H1 (cell line): ENCODE measurements around the gene CXXC5.

Source experiments
- CBX8 ChIP-seq: fragments of 300-800, 300-1000 bp; sonication (generic); IDR thresholded peaks from 2 replicates; pipeline ENCODE4 v1.7.1; 2016; ENCODE audit warnings: low read depth, low read length, borderline replicate concordance
- CHD2 ChIP-seq: IDR thresholded peaks from 2 replicates; pipeline ENCODE4 v1.6.1; 2012; ENCODE audit warnings: low read length, improper control_type of control experiment
- CTCF ChIP-seq, 3 experiments: IDR thresholded peaks; 1 replicate in 2 of 3; 2 replicates in 1 of 3; pipeline versions ENCODE4 v1.5.1 to v1.6.1; 2011; ENCODE audit warnings: low read length in 3 of 3, mild to moderate bottlenecking in 3 of 3, inconsistent platforms in 2 of 3, low read depth in 1 of 3, moderate library complexity in 1 of 3; ENCODE audit not compliant: insufficient read depth in 1 of 3; ENCODE audit errors: control extremely low read depth in 1 of 3
- E2F6 ChIP-seq: IDR thresholded peaks from 2 replicates; pipeline ENCODE4 v1.6.1; 2012; ENCODE audit warnings: inconsistent platforms
- EZH2 ChIP-seq: fragments of 200-600 bp; sonication (generic); IDR thresholded peaks from 2 replicates; pipeline ENCODE4 v1.7.1; 2012; ENCODE audit warnings: low read depth, mild to moderate bottlenecking, moderate library complexity, low read length, inconsistent platforms; ENCODE audit not compliant: severe bottlenecking
- JUN ChIP-seq: IDR thresholded peaks from 2 replicates; pipeline ENCODE4 v1.6.1; 2011; ENCODE audit warnings: low read depth, mild to moderate bottlenecking, improper control_type of control experiment, low read length
- KDM5A ChIP-seq: fragments of 200-600 bp; IDR thresholded peaks from 2 replicates; pipeline ENCODE4 v1.7.1; 2012; ENCODE audit warnings: mild to moderate bottlenecking, low read length, inconsistent platforms, mixed read lengths
- POLR2A ChIP-seq, 2 experiments: IDR thresholded peaks; 1 replicate in 1 of 2; 2 replicates in 1 of 2; pipeline ENCODE4 v1.6.1; 2011; ENCODE audit warnings: low read depth in 2 of 2, low read length in 2 of 2, mild to moderate bottlenecking in 2 of 2; ENCODE audit errors: control extremely low read depth in 1 of 2
- POLR2AphosphoS5 ChIP-seq: IDR thresholded peaks from 2 replicates; pipeline ENCODE4 v1.6.1; 2011; ENCODE audit warnings: low read depth, low read length
- RFX5 ChIP-seq: IDR thresholded peaks from 2 replicates; pipeline ENCODE4 v1.6.1; 2011; ENCODE audit warnings: low read depth, low read length, improper control_type of control experiment, borderline replicate concordance
- SP1 ChIP-seq: IDR thresholded peaks from 2 replicates; pipeline ENCODE4 v1.6.1; 2011; ENCODE audit warnings: low read depth, low read length
- SUZ12 ChIP-seq: fragments of 200-600 bp; sonication (generic); IDR thresholded peaks from 2 replicates; pipeline ENCODE4 v1.6.1; 2012; ENCODE audit warnings: mild to moderate bottlenecking, inconsistent platforms, low read length, moderate library complexity, mixed read lengths
- TBP ChIP-seq: IDR thresholded peaks from 2 replicates; pipeline ENCODE4 v1.6.1; 2011; ENCODE audit warnings: low read depth, low read length, improper control_type of control experiment
- TF ChIP-seq, protein P1 (sequence below): IDR thresholded peaks from 2 replicates; pipeline ENCODE4 v1.6.1; 2012; ENCODE audit warnings: inconsistent platforms

GRCh38 chr5:139650031-139650688 is 2.0 kb downstream of the CXXC5 start:
- TF ChIP-seq POLR2A (IDR thresholded peaks at IDR 0.05; ENCODE audit: control extremely low read depth in 1 of 2, low read depth in 2 of 2, low read length in 2 of 2) (no peak), KDM5A (no peak), RFX5 (no peak), JUN (no peak), CBX8 (no peak), CTCF (IDR thresholded peaks at IDR 0.05; ENCODE audit: control extremely low read depth in 1 of 3, insufficient read depth in 1 of 3, low read depth in 1 of 3, low read length in 3 of 3) (peak in 1 of 3 experiments; percentile 21; a peak in 1 of 4 replicates), E2F6 (no peak), POLR2AphosphoS5 (no peak), CHD2 (no peak), TBP (no peak), SP1 (no peak), SUZ12 (no peak), EZH2 (peak; percentile 30)
- TF ChIP-seq, protein P1, sequence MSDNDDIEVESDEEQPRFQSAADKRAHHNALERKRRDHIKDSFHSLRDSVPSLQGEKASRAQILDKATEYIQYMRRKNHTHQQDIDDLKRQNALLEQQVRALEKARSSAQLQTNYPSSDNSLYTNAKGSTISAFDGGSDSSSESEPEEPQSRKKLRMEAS = no peak
